SK-N-SH (cell line): ENCODE results near the gene YIF1B. TPM values are rescaled to one million over a fixed set of nuclear protein-coding genes. Genes with fewer than 3 reads are reported as not detected.
"Not testable (repeated sequence)": the region's sequence is repeated elsewhere in the genome, so short reads cannot be mapped to it uniquely, and the experiment has no call there.

Experiments
- CTCF ChIA-PET: fragments of 300-600, 350-600 bp; formaldehyde crosslinking; extraction: SDS; loops from one replicate; lab custom pipeline; 2021; lab: Yijun Ruan, JAX
- POLR2A ChIA-PET: fragments of 350-600 bp; sonication (Branson Sonifier 250); formaldehyde crosslinking; extraction: SDS; loops from one replicate; lab custom pipeline; 2020; ENCODE audit warnings: antibody characterized with exemption, inconsistent platforms; lab: Yijun Ruan, JAX
- DNase-seq: peaks from one replicate; pipeline ENCODE4 v3.0.0; 2012
- H2AFZ ChIP-seq: fragments of 200-600 bp; sonication (generic); 2 replicates; pipeline ENCODE4 v1.8.1; 2016; ENCODE audit warnings: antibody characterized with exemption, mild to moderate bottlenecking, low read depth
- H3F3A ChIP-seq: fragments of 200-600 bp; sonication (generic); replicated peaks from 2 replicates; pipeline ENCODE3; 2016; ENCODE audit warnings: antibody characterized with exemption, mild to moderate bottlenecking; ENCODE audit not compliant: insufficient read depth
- H3K27ac ChIP-seq, 2 experiments: fragments of 200-500 bp in 1 of 2; fragments of 200-600 bp in 1 of 2; sonication (Bioruptor generic) in 1 of 2; sonication (generic), shearing (Covaris generic) in 1 of 2; 2 replicates each; pipeline versions ENCODE4 v1.5.1 to v1.6.1; 2014 to 2016; ENCODE audit warnings: low read depth in 2 of 2, inconsistent platforms in 1 of 2, low read length in 1 of 2, mild to moderate bottlenecking in 1 of 2, mixed read lengths in 1 of 2
- H3K27me3 ChIP-seq: fragments of 200-600 bp; sonication (generic), shearing (Covaris generic); 2 replicates; pipeline ENCODE4 v1.6.1; 2016; ENCODE audit warnings: mixed run types; ENCODE audit not compliant: insufficient read depth
- H3K36me3 ChIP-seq, 2 experiments: fragments of 200-500 bp in 1 of 2; fragments of 200-600 bp in 1 of 2; sonication (Bioruptor generic) in 1 of 2; sonication (generic) in 1 of 2; replicated peaks in 1 of 2; 2 replicates each; pipeline versions ENCODE3 to v1.5.1; 2014 to 2016; ENCODE audit warnings: low read length in 1 of 2, mild to moderate bottlenecking in 1 of 2; ENCODE audit not compliant: insufficient read depth in 2 of 2, control insufficient read depth in 1 of 2
- H3K4me1 ChIP-seq, 2 experiments: fragments of 200-500 bp in 1 of 2; fragments of 200-600 bp in 1 of 2; sonication (Bioruptor generic) in 1 of 2; sonication (generic), shearing (Covaris generic) in 1 of 2; 2 replicates each; pipeline versions ENCODE4 v1.5.1 to v1.6.1; 2014 to 2016; ENCODE audit warnings: low read depth in 1 of 2, low read length in 1 of 2, mixed run types in 1 of 2; ENCODE audit not compliant: insufficient read depth in 2 of 2, control insufficient read depth in 1 of 2
- H3K4me2 ChIP-seq: fragments of 200-600 bp; sonication (generic), shearing (Covaris generic); 2 replicates; pipeline ENCODE4 v1.6.1; 2017; ENCODE audit warnings: mixed run types
- H3K4me3 ChIP-seq, 2 experiments: fragments of 200-500 bp in 1 of 2; fragments of 200-600 bp in 1 of 2; sonication (Bioruptor generic) in 1 of 2; sonication (generic), shearing (Covaris generic) in 1 of 2; 2 replicates each; pipeline versions ENCODE4 v1.5.1 to v1.8.1; 2014 to 2016; ENCODE audit warnings: low read depth in 2 of 2, inconsistent platforms in 1 of 2, low read length in 1 of 2, mild to moderate bottlenecking in 1 of 2, mixed read lengths in 1 of 2, moderate library complexity in 1 of 2
- H3K79me2 ChIP-seq: fragments of 200-600 bp; sonication (generic); 2 replicates; pipeline ENCODE4 v1.8.1; 2017; ENCODE audit warnings: mild to moderate bottlenecking; ENCODE audit not compliant: insufficient read depth
- H3K9ac ChIP-seq: fragments of 200-600 bp; sonication (generic); 2 replicates; pipeline ENCODE4 v1.6.1; 2017; ENCODE audit warnings: mixed run types
- H3K9me2 ChIP-seq: fragments of 200-600 bp; sonication (generic); 2 replicates; pipeline ENCODE4 v1.6.1; 2017; ENCODE audit warnings: mixed run types
- H3K9me3 ChIP-seq: fragments of 200-600 bp; sonication (generic); 2 replicates; pipeline ENCODE4 v1.6.1; 2017; ENCODE audit warnings: mixed run types, mild to moderate bottlenecking, moderate library complexity
- H4K20me1 ChIP-seq: fragments of 200-600 bp; sonication (generic); 2 replicates; pipeline ENCODE4 v1.6.1; 2017; ENCODE audit warnings: mild to moderate bottlenecking, mixed run types; ENCODE audit not compliant: insufficient read depth
- EP300 ChIP-seq, 2 experiments: IDR thresholded peaks; 2 replicates each; pipeline versions ENCODE4 v1.4.0 to v1.6.1; 2012; ENCODE audit warnings: borderline replicate concordance in 1 of 2, low read depth in 1 of 2, low read length in 1 of 2
- EZH2phosphoT487 ChIP-seq: fragments of 200-600 bp; sonication (generic); IDR thresholded peaks from 2 replicates; pipeline ENCODE4 v1.6.1; 2017; ENCODE audit warnings: low read depth, mixed run types, mild to moderate bottlenecking, antibody characterized with exemption, moderate library complexity, borderline replicate concordance
- GABPA ChIP-seq: IDR thresholded peaks from 2 replicates; pipeline ENCODE4 v1.4.0; 2012; ENCODE audit warnings: low read depth, mild to moderate bottlenecking
- IRF3 ChIP-seq: fragments of 150-350 bp; IDR thresholded peaks from 2 replicates; pipeline ENCODE4 v1.6.1; 2016; ENCODE audit warnings: mild to moderate bottlenecking, low read depth, low read length
- MEF2A ChIP-seq: IDR thresholded peaks from 2 replicates; pipeline ENCODE4 v1.4.0; 2012; ENCODE audit warnings: low read depth, borderline replicate concordance
- MXI1 ChIP-seq: IDR thresholded peaks from 2 replicates; pipeline ENCODE4 v1.6.1; 2012; ENCODE audit warnings: mild to moderate bottlenecking, low read depth, low read length, improper control_type of control experiment
- NFIC ChIP-seq: IDR thresholded peaks from 2 replicates; pipeline ENCODE4 v1.4.0; 2012; ENCODE audit warnings: borderline replicate concordance
- POLR2AphosphoS5 ChIP-seq: IDR thresholded peaks from 2 replicates; pipeline ENCODE4 v1.6.1; 2012; ENCODE audit warnings: low read depth, low read length
- SMC3 ChIP-seq: IDR thresholded peaks from 2 replicates; pipeline ENCODE4 v1.6.1; 2012; ENCODE audit warnings: low read depth, low read length, improper control_type of control experiment
- YY1 ChIP-seq: IDR thresholded peaks from 2 replicates; pipeline ENCODE4 v1.4.0; 2012; ENCODE audit warnings: low read depth, mild to moderate bottlenecking
- WGBS: methylation state at CpG from one replicate; pipeline ENCODE4 v1.1.6; 2017; ENCODE audit warnings: low lambda C conversion rate; 5-methylcytosine and 5-hydroxymethylcytosine counted together
- polyA plus RNA-seq, 3 experiments: library from polyadenylated mRNA; depleted of rRNA; stranded (reverse); fragments of >200 nt; gene quantifications; 2 replicates each; pipeline ENCODE4 v1.2.3, GENCODE V29; 2012
- TF ChIP-seq, protein P1 (sequence below): fragments of 200-600 bp; sonication (generic); IDR thresholded peaks from 2 replicates; pipeline ENCODE4 v1.6.1; 2017; ENCODE audit warnings: antibody characterized with exemption, mild to moderate bottlenecking, moderate library complexity
- TF ChIP-seq, protein P2 (sequence below): IDR thresholded peaks from 2 replicates; pipeline ENCODE4 v1.4.0; 2012; ENCODE audit warnings: low read depth, borderline replicate concordance

YIF1B gene
- polyA plus RNA-seq, 1 of the 3 experiments (the other 2 are of a cell fraction) = 121 TPM

DNA sequence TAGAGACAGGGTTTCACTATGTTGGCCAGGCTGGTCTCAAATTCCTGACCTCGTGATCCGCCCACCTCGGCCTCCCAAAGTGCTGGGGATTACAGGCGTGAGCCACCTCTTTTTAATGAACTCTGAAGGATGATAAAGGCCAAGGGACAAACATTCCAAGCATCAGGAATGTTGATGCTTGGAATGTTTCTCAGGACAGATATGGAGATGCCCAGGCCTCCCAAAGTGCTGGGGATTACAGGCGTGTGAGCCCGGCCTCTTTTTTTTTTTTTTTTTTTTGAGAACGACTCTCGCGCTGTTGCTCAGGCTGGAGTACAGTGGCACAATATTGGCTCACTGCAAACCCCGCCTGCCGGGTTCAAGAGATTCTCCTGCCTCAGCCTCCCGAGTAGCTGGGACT, 53.8 kb downstream of the YIF1B start:
- POLR2A ChIA-PET = interaction anchor here (0.7 kb wide), 1 partner anchor 66 kb away, joined by 7 read pairs; no protein-coding TSS in a partner anchor
- WGBS = 88% methylated on average over 12 of the region's 12 CpGs

DNA sequence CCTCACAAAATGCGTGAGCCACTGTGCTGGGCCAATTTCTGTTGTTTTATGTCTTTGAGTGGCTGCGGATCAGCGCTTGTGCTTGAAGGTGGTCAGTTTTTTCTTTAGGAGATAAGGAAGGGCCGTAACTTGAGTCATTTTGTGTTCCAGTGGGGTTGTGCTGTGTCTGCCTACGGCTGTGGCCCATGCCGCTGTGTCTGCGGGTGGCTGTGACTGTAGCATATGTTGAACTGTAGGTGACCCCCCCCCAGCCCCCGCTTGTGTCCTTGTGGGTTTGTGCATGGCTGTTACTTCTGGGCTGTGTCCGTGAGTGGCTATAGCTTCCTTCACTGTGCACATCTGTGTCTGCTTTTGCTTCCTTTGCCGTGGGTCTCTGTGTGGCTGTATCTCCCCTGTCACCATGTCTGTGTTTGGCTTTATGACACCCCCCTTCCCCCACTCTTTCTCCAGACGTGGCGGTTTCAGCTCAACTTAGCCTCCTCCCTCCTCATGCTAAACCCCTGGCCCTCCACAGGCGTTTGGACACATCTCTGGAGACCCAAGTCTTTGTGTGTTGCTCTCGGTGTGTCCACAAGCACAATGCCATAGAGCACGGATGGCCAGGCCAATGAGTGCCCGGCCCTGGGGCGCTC, 60.2 kb downstream of the YIF1B start:
- Histone ChIP-seq H3K36me3 (no peaks in the 10 kb centered on the region), H2AFZ (no peak overlapping the region), H3K9ac (no peak overlapping the region), H3K4me2 (no peak overlapping the region), H3K79me2 (no peaks in the 10 kb centered on the region), H3K27ac (no peak overlapping the region; a peak in 1 of 4 replicates), H3K27me3 (peaks cover 9% of the 10 kb centered on the region), H3K9me3 (no peaks in the 10 kb centered on the region), H3F3A (no peaks in the 10 kb centered on the region), H3K4me1 (peaks cover 0 to 16% of the 10 kb centered on the region in 2 experiments; a peak in 2 of 4 replicates), H3K9me2 (no peaks in the 10 kb centered on the region), H3K4me3 (peak overlapping the region in 1 of 2 experiments; percentile 23; a peak in 2 of 4 replicates), H4K20me1 (no peaks in the 10 kb centered on the region)
- POLR2A ChIA-PET = interaction anchor here (1.1 kb wide), 1 partner anchor 10 kb away, joined by 3 read pairs; no protein-coding TSS in a partner anchor
- CTCF ChIA-PET = interaction anchor here (1.4 to 5.7 kb wide), 8 partner anchors 10 to 357 kb away, joined by 5 to 41 read pairs (median 6); partner anchors contain the start of gene CATSPERG
- 70% methylated on average over 13 of the region's 17 CpGs for WGBS
- DNase-seq = peak; percentile 50
- TF ChIP-seq POLR2AphosphoS5 (no peak), IRF3 (no peak), MEF2A (no peak), YY1 (no peak), EZH2phosphoT487 (no peak), MXI1 (no peak), SMC3 (no peak), GABPA (no peak), NFIC (no peak), EP300 (IDR thresholded peaks at IDR 0.05; ENCODE audit: borderline replicate concordance in 1 of 2, low read depth in 1 of 2, low read length in 1 of 2) (no peak)
- TF ChIP-seq, protein P1, sequence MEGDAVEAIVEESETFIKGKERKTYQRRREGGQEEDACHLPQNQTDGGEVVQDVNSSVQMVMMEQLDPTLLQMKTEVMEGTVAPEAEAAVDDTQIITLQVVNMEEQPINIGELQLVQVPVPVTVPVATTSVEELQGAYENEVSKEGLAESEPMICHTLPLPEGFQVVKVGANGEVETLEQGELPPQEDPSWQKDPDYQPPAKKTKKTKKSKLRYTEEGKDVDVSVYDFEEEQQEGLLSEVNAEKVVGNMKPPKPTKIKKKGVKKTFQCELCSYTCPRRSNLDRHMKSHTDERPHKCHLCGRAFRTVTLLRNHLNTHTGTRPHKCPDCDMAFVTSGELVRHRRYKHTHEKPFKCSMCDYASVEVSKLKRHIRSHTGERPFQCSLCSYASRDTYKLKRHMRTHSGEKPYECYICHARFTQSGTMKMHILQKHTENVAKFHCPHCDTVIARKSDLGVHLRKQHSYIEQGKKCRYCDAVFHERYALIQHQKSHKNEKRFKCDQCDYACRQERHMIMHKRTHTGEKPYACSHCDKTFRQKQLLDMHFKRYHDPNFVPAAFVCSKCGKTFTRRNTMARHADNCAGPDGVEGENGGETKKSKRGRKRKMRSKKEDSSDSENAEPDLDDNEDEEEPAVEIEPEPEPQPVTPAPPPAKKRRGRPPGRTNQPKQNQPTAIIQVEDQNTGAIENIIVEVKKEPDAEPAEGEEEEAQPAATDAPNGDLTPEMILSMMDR = no peak
- TF ChIP-seq, protein P2, sequence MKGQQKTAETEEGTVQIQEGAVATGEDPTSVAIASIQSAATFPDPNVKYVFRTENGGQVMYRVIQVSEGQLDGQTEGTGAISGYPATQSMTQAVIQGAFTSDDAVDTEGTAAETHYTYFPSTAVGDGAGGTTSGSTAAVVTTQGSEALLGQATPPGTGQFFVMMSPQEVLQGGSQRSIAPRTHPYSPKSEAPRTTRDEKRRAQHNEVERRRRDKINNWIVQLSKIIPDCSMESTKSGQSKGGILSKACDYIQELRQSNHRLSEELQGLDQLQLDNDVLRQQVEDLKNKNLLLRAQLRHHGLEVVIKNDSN = no peak

More for the DNA sequence above, 53.8 kb downstream of the YIF1B start:
- H3F3A ChIP-seq, H3K27ac ChIP-seq, H3K9ac ChIP-seq, H3K4me2 ChIP-seq, CTCF ChIA-PET, H3K4me1 ChIP-seq, H3K9me3 ChIP-seq, H4K20me1 ChIP-seq, H3K79me2 ChIP-seq, H3K4me3 ChIP-seq, H3K36me3 ChIP-seq, H3K9me2 ChIP-seq, H2AFZ ChIP-seq, H3K27me3 ChIP-seq, DNase-seq: not testable (repeated sequence)
